NCI-H1694 treated with DMSO at 0.1 percent for 48 hours (cell line): ENCODE results near the gene LRP1B.

Experiments used
- DNase-seq: peaks from one replicate; lab custom pipeline; 2025; lab: John Stamatoyannopoulos, UW

The LRP1B gene

GRCh38 chr2:141582213-141582612 lies 548.6 kb downstream of the LRP1B start:
- no peak for DNase-seq

- no peak for DNase-seq
Observed at GRCh38 chr2:141579071-141579470, 551.7 kb downstream of the LRP1B start.

- DNase-seq = no peak
Observed at GRCh38 chr2:141570474-141571131, 560.2 kb downstream of the LRP1B start.

GRCh38 chr2:141569941-141570340 lies 560.9 kb downstream of the LRP1B start:
- no peak for DNase-seq

GRCh38 chr2:141565597-141565996 lies 565.2 kb downstream of the LRP1B start:
- DNase-seq = no peak

- no peak for DNase-seq
Observed at GRCh38 chr2:141560723-141561122, 570.1 kb downstream of the LRP1B start.

- DNase-seq = no peak
Observed at GRCh38 chr2:141557329-141558095, 573.3 kb downstream of the LRP1B start.

- DNase-seq = no peak
Observed at GRCh38 chr2:141555876-141556470, 574.8 kb downstream of the LRP1B start.

- DNase-seq = peak; percentile 50
Observed at GRCh38 chr2:141554810-141555209, 576.0 kb downstream of the LRP1B start.

- no peak for DNase-seq
Observed at GRCh38 chr2:141534666-141535362, 596.0 kb downstream of the LRP1B start.

- peak; percentile 81 for DNase-seq
Observed at GRCh38 chr2:141529659-141530058, 601.2 kb downstream of the LRP1B start.

- no peak for DNase-seq
Observed at GRCh38 chr2:141528990-141529389, 601.8 kb downstream of the LRP1B start.

- no peak for DNase-seq
Observed at GRCh38 chr2:141526760-141527159, 604.1 kb downstream of the LRP1B start.

GRCh38 chr2:141524777-141525176 lies 606.0 kb downstream of the LRP1B start:
- DNase-seq = no peak

GRCh38 chr2:141523199-141523598 lies 607.6 kb downstream of the LRP1B start:
- DNase-seq = no peak

- DNase-seq = peak; percentile 45
Observed at GRCh38 chr2:141522702-141523101, 608.1 kb downstream of the LRP1B start.

- no peak for DNase-seq
Observed at GRCh38 chr2:141522048-141522447, 608.8 kb downstream of the LRP1B start.

GRCh38 chr2:141519906-141520305 lies 610.9 kb downstream of the LRP1B start:
- DNase-seq = no peak

GRCh38 chr2:141517852-141518421 lies 612.9 kb downstream of the LRP1B start:
- no peak for DNase-seq

GRCh38 chr2:141517180-141517851 lies 613.5 kb downstream of the LRP1B start:
- no peak for DNase-seq

GRCh38 chr2:141515931-141516330 lies 614.9 kb downstream of the LRP1B start:
- no peak for DNase-seq

GRCh38 chr2:141513853-141514252 lies 617.0 kb downstream of the LRP1B start:
- no peak for DNase-seq
